Measurements from ENCODE around the gene RAB12.
"Not testable (repeated sequence)": the region's sequence is repeated elsewhere in the genome, so short reads cannot be mapped to it uniquely, and the experiment has no call there.

The RAB12 gene

DNA sequence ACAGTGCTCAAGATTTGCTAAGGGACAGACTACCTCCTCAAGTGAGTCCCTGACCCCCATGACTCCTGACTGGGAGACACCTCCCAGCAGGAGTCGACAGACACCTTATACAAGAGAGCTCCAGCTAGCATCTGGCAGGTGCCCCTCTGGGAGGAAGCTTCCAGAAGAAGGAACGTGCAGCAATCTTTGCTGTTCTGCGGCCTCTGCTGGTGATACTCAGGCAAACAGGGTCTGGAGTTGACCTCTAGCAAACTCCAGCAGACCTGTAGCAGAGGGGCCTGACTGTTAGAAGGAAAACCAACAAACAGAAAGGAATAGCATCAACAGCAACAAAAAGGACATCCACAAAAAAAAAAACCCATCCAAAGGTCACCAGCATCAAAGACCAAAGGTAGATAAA, 38.1 kb downstream of the RAB12 start:
- DNase-seq (ENCODE audit: low read depth), result not testable (repeated sequence)

DNA sequence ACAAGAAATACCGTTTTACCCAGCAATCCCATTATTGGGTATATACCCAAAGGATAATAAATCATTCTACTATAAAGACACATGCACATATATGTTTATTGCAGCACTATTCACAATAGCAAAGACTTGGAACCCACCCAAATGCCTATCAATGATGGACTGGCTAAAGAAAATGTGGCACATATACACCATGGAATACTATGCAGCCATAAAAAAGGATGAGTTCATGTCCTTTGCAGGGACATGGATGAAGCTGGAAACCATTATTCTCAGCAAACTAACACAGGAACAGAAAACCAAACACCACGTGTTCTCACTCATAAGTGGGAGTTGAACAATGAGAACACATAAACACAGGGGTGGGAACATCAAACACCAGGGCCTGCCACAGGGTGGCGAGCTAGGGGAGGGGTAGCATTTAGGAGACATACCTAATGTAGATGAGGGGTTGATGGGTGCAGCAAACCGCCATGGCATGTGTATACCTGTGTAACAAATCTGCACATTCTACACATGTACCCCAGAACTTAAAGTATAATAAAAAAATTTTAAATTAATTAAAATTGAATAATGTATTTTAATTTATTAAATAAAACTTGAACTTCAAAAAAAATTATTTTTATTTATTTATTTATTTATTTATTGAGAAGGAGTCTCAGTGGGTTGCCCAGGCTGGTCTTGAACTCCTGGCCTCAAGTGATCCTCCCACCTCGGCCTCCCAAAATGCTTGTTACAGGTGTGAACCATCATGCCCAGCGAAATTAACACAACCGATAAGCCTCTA, 42.4 kb downstream of the RAB12 start:
- DNase-seq (ENCODE audit: low read depth), result not testable (repeated sequence)

GRCh38 chr18:8654503-8655451, 45.5 kb downstream of the RAB12 start:
- DNase-seq (ENCODE audit: low read depth), result no peak

DNA sequence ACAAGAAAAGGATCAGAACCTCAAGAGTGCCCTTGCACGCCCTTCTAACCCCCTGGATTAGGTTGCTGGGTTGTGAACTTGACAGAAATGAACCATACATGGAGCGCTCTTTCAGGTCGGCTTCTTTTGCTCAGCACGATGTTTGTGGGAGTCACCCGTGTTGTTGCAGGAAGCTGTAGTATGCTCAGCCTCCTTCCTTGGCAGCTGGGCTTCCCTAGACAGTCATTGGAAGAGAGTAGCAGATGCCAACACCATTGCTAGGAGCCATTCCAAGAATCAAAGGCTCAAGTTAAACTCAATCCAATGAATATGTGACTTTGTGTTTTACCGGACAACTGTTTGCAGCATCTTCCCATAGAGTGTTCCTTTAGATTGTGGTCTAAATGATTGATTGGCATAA, 47.0 kb downstream of the RAB12 start:
- DNase-seq (ENCODE audit: low read depth), result peak; percentile 31

- no peak for DNase-seq (ENCODE audit: low read depth)
Measured at GRCh38 chr18:8657050-8657820, 48.0 kb downstream of the RAB12 start.

- no peak for DNase-seq (ENCODE audit: low read depth)
Measured at GRCh38 chr18:8657873-8658470, 48.7 kb downstream of the RAB12 start.

GRCh38 chr18:8658858-8659485, 49.7 kb downstream of the RAB12 start:
- no peak for DNase-seq (ENCODE audit: low read depth)

GRCh38 chr18:8659609-8660242, 50.5 kb downstream of the RAB12 start:
- DNase-seq (ENCODE audit: low read depth), result no peak

DNA sequence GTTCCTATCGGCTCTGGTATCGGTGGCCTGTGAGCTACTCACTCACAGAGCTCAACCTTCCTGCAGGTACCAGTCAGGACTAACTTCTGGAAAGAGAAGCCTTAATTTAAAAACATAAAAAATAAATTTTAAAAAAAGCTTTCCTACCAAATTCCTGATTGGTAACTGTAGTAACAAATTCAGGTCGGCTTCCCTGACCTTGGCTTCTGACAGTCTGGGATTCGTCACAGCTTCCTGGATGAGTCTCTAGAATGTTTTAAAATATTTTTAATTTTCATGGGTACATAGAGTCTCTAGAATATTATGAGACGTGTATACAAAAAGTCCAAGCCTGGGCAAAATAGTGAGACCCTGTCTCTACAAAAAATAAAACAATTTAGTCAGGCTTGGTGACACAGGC, 51.1 kb downstream of the RAB12 start:
- DNase-seq (ENCODE audit: low read depth), result no peak

- peak; percentile 28 for DNase-seq (ENCODE audit: low read depth)
Measured at GRCh38 chr18:8661754-8662559, 52.7 kb downstream of the RAB12 start.

GRCh38 chr18:8662560-8663255, 53.5 kb downstream of the RAB12 start:
- no peak for DNase-seq (ENCODE audit: low read depth)

- DNase-seq (ENCODE audit: low read depth), result no peak
Measured at GRCh38 chr18:8667846-8668245, 58.6 kb downstream of the RAB12 start.

- DNase-seq (ENCODE audit: low read depth), result no peak
Measured at GRCh38 chr18:8668381-8668780, 59.1 kb downstream of the RAB12 start.

- DNase-seq (ENCODE audit: low read depth), result no peak
Measured at GRCh38 chr18:8669571-8669970, 60.3 kb downstream of the RAB12 start.

DNA sequence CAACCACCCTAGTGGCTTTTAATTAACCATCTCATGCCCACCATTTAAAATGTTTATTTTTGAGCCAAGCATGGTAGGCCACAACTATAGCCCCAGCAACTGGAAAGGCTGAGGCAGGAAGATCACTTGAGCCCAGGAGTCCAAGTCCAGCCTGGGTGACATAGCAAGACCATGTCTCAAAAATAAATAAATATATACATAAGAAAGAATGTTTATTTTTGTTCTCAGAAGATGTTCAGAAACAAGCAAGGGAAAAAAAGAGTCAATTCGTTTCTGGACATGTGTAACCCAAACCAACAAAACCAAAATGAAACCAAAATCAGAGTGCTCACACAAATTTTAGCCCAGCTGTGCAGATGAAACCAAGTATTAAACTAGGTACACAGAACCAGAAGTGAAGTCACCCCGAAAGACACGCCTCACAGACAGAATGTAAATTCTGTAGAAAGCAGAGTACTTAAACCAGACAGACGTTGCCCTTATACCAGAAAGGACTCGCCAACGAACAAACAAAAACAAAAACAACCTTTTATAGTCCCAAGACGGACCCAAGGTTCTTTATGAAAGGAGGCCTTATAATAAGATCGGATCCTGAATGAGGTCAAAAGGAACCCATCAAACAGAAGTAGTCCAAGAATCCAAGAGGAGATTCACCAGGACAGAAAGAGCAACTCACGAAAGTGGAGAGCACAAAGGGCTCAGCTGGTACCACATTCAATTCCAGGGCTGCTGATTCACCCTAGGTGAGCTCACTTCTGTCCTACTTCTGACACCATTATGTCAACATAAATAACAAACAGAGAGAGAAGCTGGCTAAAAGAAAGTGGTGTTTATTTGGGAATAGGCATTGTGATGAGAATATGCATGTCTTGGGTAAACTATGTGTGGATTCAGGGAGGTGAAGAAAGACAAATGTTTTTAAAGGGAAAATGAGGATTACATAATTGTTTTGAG, 64.3 kb downstream of the RAB12 start:
- no peak for DNase-seq (ENCODE audit: low read depth)

GRCh38 chr18:8675057-8675456, 65.8 kb downstream of the RAB12 start:
- DNase-seq (ENCODE audit: low read depth), result no peak

DNA sequence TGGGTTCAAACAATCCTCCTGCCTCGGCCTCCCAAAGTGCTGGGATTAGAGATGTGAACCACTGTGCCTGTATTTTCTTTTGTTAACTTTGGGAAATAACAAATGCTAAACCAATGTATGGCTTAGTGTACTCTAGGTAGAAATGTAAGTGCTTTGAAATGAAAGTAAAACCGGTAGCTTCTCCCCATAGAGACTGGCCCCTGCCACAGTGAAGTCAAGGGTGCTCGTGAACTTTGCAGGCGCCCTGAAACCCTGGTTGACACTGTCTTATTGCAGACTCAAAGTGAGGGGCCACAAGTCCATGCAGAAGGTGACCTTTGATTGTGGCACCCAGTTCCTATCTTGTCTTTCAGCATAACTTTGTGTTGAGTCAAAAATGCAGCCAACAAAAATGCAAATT, 72.0 kb downstream of the RAB12 start:
- DNase-seq (ENCODE audit: low read depth), result no peak

DNA sequence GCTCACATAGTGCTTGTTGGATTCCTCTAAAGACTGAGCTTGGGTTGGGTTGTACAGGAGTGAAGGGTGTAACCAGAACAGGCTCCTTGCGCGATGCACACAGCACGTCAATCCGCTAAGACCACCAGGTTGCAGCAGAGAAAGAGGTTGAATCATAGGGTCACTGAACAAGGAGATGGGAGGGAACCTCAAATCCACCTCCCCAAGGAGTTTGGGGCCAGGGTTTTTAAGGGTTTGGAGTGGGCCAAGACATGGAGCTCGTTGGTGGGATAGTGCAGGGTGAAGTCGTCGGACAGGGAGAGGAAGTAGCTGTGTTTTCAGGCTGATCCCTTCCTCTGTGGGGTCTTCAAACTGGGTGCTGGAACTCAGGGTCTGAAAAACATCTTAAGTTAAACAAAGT, 75.3 kb downstream of the RAB12 start:
- DNase-seq (ENCODE audit: low read depth), result no peak
